Dermis blood vessel endothelial cell (primary cell): ENCODE measurements around the gene NETO1. TPM values are rescaled to one million over a fixed set of nuclear protein-coding genes. Genes with fewer than 3 reads are reported as not detected.

Experiments used
- DNase-seq: peaks from one replicate; pipeline ENCODE4 v3.0.0; 2010
- total RNA-seq: library from RNA; depleted of rRNA; stranded (reverse); fragments of >200 nt; gene quantifications from 2 replicates; pipeline ENCODE4 v1.2.3, GENCODE V29; 2014

Gene NETO1
- total RNA-seq, result not detected in 2 replicates

- DNase-seq, result peak; percentile 6
Measured at GRCh38 chr18:72867746-72868584, at the start of gene NETO1. TSS of gene NETO1 (minus strand) at chr18:72867987. CDS start at chr18:72867291, 696 bp downstream.

- DNase-seq, result no peak
Measured at GRCh38 chr18:72910045-72910444, 42.3 kb upstream of the NETO1 start.

- DNase-seq, result no peak
Measured at GRCh38 chr18:72908181-72908580, 40.4 kb upstream of the NETO1 start.

- no peak for DNase-seq
Measured at GRCh38 chr18:72903033-72903432, 35.2 kb upstream of the NETO1 start.

- no peak for DNase-seq
Measured at GRCh38 chr18:72899338-72899737, 31.6 kb upstream of the NETO1 start.

- DNase-seq, result no peak
Measured at GRCh38 chr18:72898870-72899269, 31.1 kb upstream of the NETO1 start.

- no peak for DNase-seq
Measured at GRCh38 chr18:72895548-72895947, 27.8 kb upstream of the NETO1 start.

- DNase-seq, result no peak
Measured at GRCh38 chr18:72878561-72878960, 10.8 kb upstream of the NETO1 start.

GRCh38 chr18:72878143-72878542 is 10.4 kb upstream of the NETO1 start:
- DNase-seq, result no peak

- DNase-seq, result no peak
Measured at GRCh38 chr18:72871091-72871490, 3.3 kb upstream of the NETO1 start.

- DNase-seq, result no peak
Measured at GRCh38 chr18:72869226-72870185, 1.7 kb upstream of the NETO1 start.

GRCh38 chr18:72868585-72869225 is 918 bp upstream of the NETO1 start:
- DNase-seq, result no peak

- DNase-seq, result peak; percentile 3
Measured at GRCh38 chr18:72866901-72867745, 664 bp downstream of the NETO1 start.

GRCh38 chr18:72866442-72866900 is 1.3 kb downstream of the NETO1 start:
- DNase-seq, result no peak

- no peak for DNase-seq
Measured at GRCh38 chr18:72863754-72864153, 4.0 kb downstream of the NETO1 start.

- no peak for DNase-seq
Measured at GRCh38 chr18:72859088-72859487, 8.7 kb downstream of the NETO1 start.

- DNase-seq, result no peak
Measured at GRCh38 chr18:72849671-72850070, 18.1 kb downstream of the NETO1 start.

GRCh38 chr18:72848503-72849237 is 19.1 kb downstream of the NETO1 start:
- no peak for DNase-seq

GRCh38 chr18:72847771-72848170 is 20.0 kb downstream of the NETO1 start:
- DNase-seq, result no peak

- no peak for DNase-seq
Measured at GRCh38 chr18:72846736-72847533, 20.9 kb downstream of the NETO1 start.
